SK-N-SH treated with all-trans-retinoic acid at 6 μM for 48 hours (cell line): ENCODE results near the gene KRTCAP2.

Source experiments
- BACH2 ChIP-seq: fragments of 250-450 bp; sonication (Bioruptor Pico); IDR thresholded peaks from 2 replicates; pipeline ENCODE4 v1.9.0; 2021; ENCODE audit warnings: mild to moderate bottlenecking, borderline replicate concordance
- CSDC2 ChIP-seq: fragments of 250-450 bp; sonication (Bioruptor Pico); IDR thresholded peaks from 2 replicates; pipeline ENCODE4 v1.5.0; 2020; ENCODE audit warnings: mild to moderate bottlenecking, moderate library complexity
- ESRRG ChIP-seq: fragments of 250-450 bp; sonication (Bioruptor Pico); IDR thresholded peaks from 2 replicates; pipeline ENCODE4 v1.6.1; 2021; ENCODE audit warnings: mild to moderate bottlenecking
- GLIS3 ChIP-seq: fragments of 250-450 bp; sonication (Bioruptor Pico); IDR thresholded peaks from 2 replicates; pipeline ENCODE4 v1.5.0; 2020; ENCODE audit warnings: mild to moderate bottlenecking, moderate library complexity
- PATZ1 ChIP-seq: fragments of 250-450 bp; sonication (Bioruptor Pico); IDR thresholded peaks from 2 replicates; pipeline ENCODE4 v1.8.0; 2020; ENCODE audit warnings: mild to moderate bottlenecking, moderate library complexity, borderline replicate concordance
- PPARA ChIP-seq: fragments of 250-450 bp; sonication (Bioruptor Pico); IDR thresholded peaks from 2 replicates; pipeline ENCODE4 v1.5.0; 2020; ENCODE audit warnings: mild to moderate bottlenecking, borderline replicate concordance
- RARB ChIP-seq: fragments of 250-450 bp; sonication (Bioruptor Pico); IDR thresholded peaks from 2 replicates; pipeline ENCODE4 v1.8.0; 2021; ENCODE audit warnings: mild to moderate bottlenecking, moderate library complexity
- SNAI2 ChIP-seq: fragments of 250-450 bp; sonication (Bioruptor Pico); IDR thresholded peaks from 2 replicates; pipeline ENCODE4 v1.5.0; 2020; ENCODE audit warnings: mild to moderate bottlenecking, moderate library complexity
- TOX ChIP-seq: fragments of 250-450 bp; sonication (Bioruptor Pico); IDR thresholded peaks from 2 replicates; pipeline ENCODE4 v1.8.0; 2021; ENCODE audit warnings: mild to moderate bottlenecking, moderate library complexity, borderline replicate concordance
- ZFP3 ChIP-seq: fragments of 250-450 bp; sonication (Bioruptor Pico); IDR thresholded peaks from 2 replicates; pipeline ENCODE4 v1.5.0; 2020; ENCODE audit warnings: mild to moderate bottlenecking, moderate library complexity
- ZNF70 ChIP-seq: fragments of 450-650 bp; formaldehyde crosslinking; IDR thresholded peaks from 2 replicates; pipeline ENCODE4 v1.5.0; 2020; ENCODE audit warnings: mild to moderate bottlenecking, moderate library complexity
- ZNF8 ChIP-seq: fragments of 450-650 bp; formaldehyde crosslinking; IDR thresholded peaks from 2 replicates; pipeline ENCODE4 v1.5.0; 2020; ENCODE audit warnings: mild to moderate bottlenecking, moderate library complexity

GRCh38 chr1:155166471-155167165 lies 6.5 kb downstream of the KRTCAP2 start:
- TF ChIP-seq TOX (CRISPR knock-in tag) (no peak), PATZ1 (CRISPR knock-in tag) (no peak), ZNF70 (CRISPR knock-in tag) (no peak), RARB (CRISPR knock-in tag) (no peak), ZFP3 (CRISPR knock-in tag) (no peak), GLIS3 (CRISPR knock-in tag) (no peak), ESRRG (CRISPR knock-in tag) (no peak), CSDC2 (no peak), PPARA (CRISPR knock-in tag) (no peak), ZNF8 (CRISPR knock-in tag) (no peak), BACH2 (CRISPR knock-in tag) (no peak), SNAI2 (CRISPR knock-in tag) (no peak)
